NCI-H460 (cell line): ENCODE measurements around the gene PODXL2. TPM values are rescaled to one million over a fixed set of nuclear protein-coding genes. Genes with fewer than 3 reads are reported as not detected.

Source experiments
- DNase-seq: peaks from one replicate; pipeline ENCODE4 v3.0.0-alpha.2; 2016; ENCODE audit warnings: low read depth; ENCODE audit errors: extremely low read depth
- total RNA-seq: library from RNA; depleted of rRNA; stranded (reverse); fragments of >200 nt; shearing (Covaris generic); gene quantifications from 2 replicates; pipeline ENCODE4 v1.2.3, GENCODE V29; 2014

Gene PODXL2
- total RNA-seq, 1 experiment from 2014 or later = 20.8 TPM

GRCh38 chr3:127625821-127626220, 3.2 kb upstream of the PODXL2 start:
- no peak for DNase-seq

GRCh38 chr3:127628426-127628787, 578 bp upstream of the PODXL2 start:
- no peak for DNase-seq

GRCh38 chr3:127629467-127630403, 750 bp downstream of the PODXL2 start:
- DNase-seq = no peak

- no peak for DNase-seq
These were observed 2.1 kb downstream of the PODXL2 start for GRCh38 chr3:127630811-127631714.

GRCh38 chr3:127632035-127632820, 3.2 kb downstream of the PODXL2 start:
- no peak for DNase-seq

GRCh38 chr3:127634653-127635052, 5.7 kb downstream of the PODXL2 start:
- DNase-seq = no peak

- no peak for DNase-seq
These were observed 8.6 kb downstream of the PODXL2 start for GRCh38 chr3:127637546-127637945.

GRCh38 chr3:127637971-127638370, 9.0 kb downstream of the PODXL2 start:
- DNase-seq = no peak

- DNase-seq = no peak
These were observed 10.4 kb downstream of the PODXL2 start for GRCh38 chr3:127639173-127640041.

- DNase-seq = no peak
These were observed 11.0 kb downstream of the PODXL2 start for GRCh38 chr3:127640042-127640355.

- DNase-seq = no peak
These were observed 15.8 kb downstream of the PODXL2 start for GRCh38 chr3:127644641-127645370.

GRCh38 chr3:127645371-127646015, 16.5 kb downstream of the PODXL2 start:
- no peak for DNase-seq

- DNase-seq = no peak
These were observed 17.6 kb downstream of the PODXL2 start for GRCh38 chr3:127646501-127647046.

- no peak for DNase-seq
These were observed 18.3 kb downstream of the PODXL2 start for GRCh38 chr3:127647166-127647844.

GRCh38 chr3:127647845-127648204, 18.8 kb downstream of the PODXL2 start:
- DNase-seq = no peak

- no peak for DNase-seq
These were observed 21.3 kb downstream of the PODXL2 start for GRCh38 chr3:127650236-127650635.

- no peak for DNase-seq
These were observed 22.7 kb downstream of the PODXL2 start for GRCh38 chr3:127651516-127652172.
